SK-N-SH (cell line): ENCODE results near the gene SIL1.
A peak's percentile ranks its signal among the peaks of the same experiment; 100 is the strongest.

Experiments
- CTCF ChIP-seq: fragments of 200-600 bp; sonication (generic); IDR thresholded peaks from 2 replicates; pipeline ENCODE4 v1.6.1; 2017; ENCODE audit warnings: antibody characterized with exemption, mild to moderate bottlenecking, moderate library complexity
- FOXM1 ChIP-seq: IDR thresholded peaks from 2 replicates; pipeline ENCODE4 v1.4.0; 2012; ENCODE audit warnings: low read depth, mild to moderate bottlenecking
- GABPA ChIP-seq: IDR thresholded peaks from 2 replicates; pipeline ENCODE4 v1.4.0; 2012; ENCODE audit warnings: low read depth, mild to moderate bottlenecking
- GATA2 ChIP-seq: sonication (generic); formaldehyde crosslinking; IDR thresholded peaks from 2 replicates; pipeline ENCODE4 v1.5.0; 2020; ENCODE audit warnings: mild to moderate bottlenecking, missing genetic modification reagents
- JUND ChIP-seq: IDR thresholded peaks from 2 replicates; pipeline ENCODE4 v1.4.0; 2012
- MXI1 ChIP-seq: IDR thresholded peaks from 2 replicates; pipeline ENCODE4 v1.6.1; 2012; ENCODE audit warnings: mild to moderate bottlenecking, low read depth, low read length, improper control_type of control experiment
- NRF1 ChIP-seq: IDR thresholded peaks from 2 replicates; pipeline ENCODE4 v1.6.1; 2012; ENCODE audit warnings: low read depth, mild to moderate bottlenecking, low read length
- POLR2AphosphoS5 ChIP-seq: IDR thresholded peaks from 2 replicates; pipeline ENCODE4 v1.6.1; 2012; ENCODE audit warnings: low read depth, low read length
- RAD21 ChIP-seq: IDR thresholded peaks from 2 replicates; pipeline ENCODE4 v1.6.1; 2012; ENCODE audit warnings: mild to moderate bottlenecking, low read length
- RXRA ChIP-seq: IDR thresholded peaks from 2 replicates; pipeline ENCODE4 v1.4.0; 2012; ENCODE audit warnings: low read depth, mild to moderate bottlenecking, borderline replicate concordance

GRCh38 chr5:139091439-139092156, 106.6 kb downstream of the SIL1 start:
- TF ChIP-seq CTCF, result no peak
- no peak for TF ChIP-seq POLR2AphosphoS5
- no peak for TF ChIP-seq NRF1
- no peak for TF ChIP-seq MXI1
- no peak for TF ChIP-seq GATA2 (CRISPR knock-in tag)
- no peak for TF ChIP-seq GABPA
- peak; percentile 58 for TF ChIP-seq RAD21
- TF ChIP-seq FOXM1, result no peak
- TF ChIP-seq JUND, result no peak
- TF ChIP-seq RXRA, result no peak
